DMS153 treated with DMSO at 0.1 percent for 48 hours (cell line): ENCODE results near the gene MACF1.
A peak's percentile ranks its signal among the peaks of the same experiment; 100 is the strongest.

ENCODE experiments used
- DNase-seq: peaks from one replicate; lab custom pipeline; 2025; ENCODE audit not compliant: unreplicated experiment; lab: John Stamatoyannopoulos, UW

The MACF1 gene

DNA sequence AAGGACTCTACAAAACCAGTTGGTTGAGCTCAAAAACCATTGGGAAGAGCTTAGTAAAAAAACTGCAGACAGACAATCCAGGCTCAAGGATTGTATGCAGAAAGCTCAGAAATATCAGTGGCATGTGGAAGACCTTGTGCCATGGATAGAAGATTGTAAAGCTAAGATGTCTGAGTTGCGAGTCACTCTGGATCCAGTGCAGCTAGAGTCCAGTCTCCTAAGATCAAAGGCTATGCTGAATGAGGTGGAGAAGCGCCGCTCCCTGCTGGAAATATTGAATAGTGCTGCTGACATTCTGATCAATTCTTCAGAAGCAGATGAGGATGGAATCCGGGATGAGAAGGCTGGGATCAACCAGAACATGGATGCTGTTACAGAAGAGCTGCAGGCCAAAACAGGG, 183.0 kb downstream of the MACF1 start:
- no peak for DNase-seq

DNA sequence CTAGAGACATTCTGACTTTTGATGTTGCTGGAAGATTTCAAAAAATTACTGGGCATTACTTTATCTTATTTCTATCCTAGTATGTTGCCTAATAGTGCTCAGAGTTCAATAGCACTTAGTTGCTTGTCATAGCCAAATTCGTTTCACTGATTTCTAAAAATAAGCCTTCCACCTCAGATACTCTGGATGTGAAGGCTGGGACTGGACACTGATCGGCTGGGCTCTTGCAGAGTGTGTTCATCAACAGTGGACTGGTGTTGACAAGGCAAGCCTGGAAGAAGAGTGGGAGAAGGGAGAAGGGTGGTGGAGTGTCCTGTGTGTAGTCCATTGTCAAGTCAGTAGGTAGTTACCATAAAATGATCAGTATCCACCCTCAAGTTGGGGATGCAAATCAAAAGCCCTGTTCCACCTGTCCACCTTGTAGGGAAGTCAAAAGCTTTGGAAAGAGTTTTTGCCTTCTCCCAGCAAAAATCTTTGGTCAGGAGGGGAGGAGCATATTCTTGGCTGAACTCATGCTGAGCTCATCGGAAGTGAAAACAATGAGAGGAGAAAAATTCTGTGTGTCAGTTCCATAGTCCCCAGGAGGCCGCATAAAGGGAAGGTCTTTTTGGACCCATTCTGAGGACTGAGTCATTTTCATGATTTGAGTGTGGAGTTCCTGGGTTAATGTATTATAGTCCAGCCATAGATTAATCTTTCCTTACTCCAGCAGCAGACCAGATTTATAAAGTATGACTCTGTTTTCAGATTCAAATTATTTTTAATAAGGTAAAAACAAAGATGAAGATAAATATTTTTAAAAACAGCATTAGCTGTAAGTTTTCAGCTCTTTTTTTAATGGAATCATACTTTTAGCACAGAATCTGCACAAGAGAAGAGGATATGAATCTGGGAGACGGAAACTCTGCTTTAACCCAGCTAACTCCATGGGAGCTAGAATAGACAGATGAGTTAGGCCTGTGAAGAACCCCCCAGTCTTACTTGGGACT, 187.5 kb downstream of the MACF1 start:
- no peak for DNase-seq

- no peak for DNase-seq
These were observed 188.5 kb downstream of the MACF1 start for GRCh38 chr1:39392851-39393573.

GRCh38 chr1:39393645-39394044, 189.2 kb downstream of the MACF1 start:
- no peak for DNase-seq

- no peak for DNase-seq
These were observed 189.6 kb downstream of the MACF1 start for GRCh38 chr1:39394059-39394458.

DNA sequence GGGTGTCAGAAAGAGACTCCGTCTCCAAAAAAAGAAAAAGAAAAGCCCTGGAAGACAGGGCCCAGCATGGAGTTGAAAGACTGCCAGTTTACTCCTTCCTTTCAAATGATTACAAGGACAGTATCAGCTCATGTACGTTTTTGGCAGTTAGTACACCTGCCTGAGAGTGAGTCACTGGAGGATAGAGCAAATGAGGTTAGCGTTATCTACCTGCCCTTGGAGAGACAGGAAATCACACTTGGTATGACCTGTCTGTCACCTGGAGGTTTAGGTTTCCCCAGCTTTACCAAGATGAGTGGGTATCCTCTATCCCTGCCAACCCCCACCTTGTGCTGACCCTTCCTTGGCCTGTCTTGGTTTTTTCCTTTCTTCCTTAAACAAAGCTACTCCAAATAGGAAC, 190.1 kb downstream of the MACF1 start:
- peak; percentile 92 for DNase-seq

DNA sequence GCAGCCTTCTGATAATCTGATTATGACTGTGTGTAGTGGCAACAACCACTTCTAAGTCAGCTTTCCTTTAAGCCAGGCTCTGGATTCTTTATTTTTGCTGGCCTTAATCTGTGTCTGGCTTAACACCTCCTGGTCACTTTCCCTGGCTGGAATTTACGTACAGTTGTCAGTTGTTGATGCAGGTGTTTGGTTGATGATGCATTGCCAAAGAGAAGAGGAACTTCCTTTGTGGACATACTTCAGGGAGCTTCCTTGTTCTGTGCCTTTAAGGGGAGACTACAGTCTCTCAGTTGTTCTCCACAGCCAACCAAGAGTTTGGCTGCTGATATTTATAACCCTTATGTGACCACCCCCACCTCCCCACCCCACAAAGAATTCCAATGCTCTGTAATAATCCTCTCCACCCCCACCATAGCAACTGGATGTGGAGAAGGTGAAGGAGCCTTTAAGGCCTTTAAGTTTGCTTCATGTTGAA, 190.9 kb downstream of the MACF1 start:
- DNase-seq = peak; percentile 86

GRCh38 chr1:39396671-39397070, 192.2 kb downstream of the MACF1 start:
- DNase-seq = no peak

GRCh38 chr1:39397487-39397886, 193.0 kb downstream of the MACF1 start:
- no peak for DNase-seq

DNA sequence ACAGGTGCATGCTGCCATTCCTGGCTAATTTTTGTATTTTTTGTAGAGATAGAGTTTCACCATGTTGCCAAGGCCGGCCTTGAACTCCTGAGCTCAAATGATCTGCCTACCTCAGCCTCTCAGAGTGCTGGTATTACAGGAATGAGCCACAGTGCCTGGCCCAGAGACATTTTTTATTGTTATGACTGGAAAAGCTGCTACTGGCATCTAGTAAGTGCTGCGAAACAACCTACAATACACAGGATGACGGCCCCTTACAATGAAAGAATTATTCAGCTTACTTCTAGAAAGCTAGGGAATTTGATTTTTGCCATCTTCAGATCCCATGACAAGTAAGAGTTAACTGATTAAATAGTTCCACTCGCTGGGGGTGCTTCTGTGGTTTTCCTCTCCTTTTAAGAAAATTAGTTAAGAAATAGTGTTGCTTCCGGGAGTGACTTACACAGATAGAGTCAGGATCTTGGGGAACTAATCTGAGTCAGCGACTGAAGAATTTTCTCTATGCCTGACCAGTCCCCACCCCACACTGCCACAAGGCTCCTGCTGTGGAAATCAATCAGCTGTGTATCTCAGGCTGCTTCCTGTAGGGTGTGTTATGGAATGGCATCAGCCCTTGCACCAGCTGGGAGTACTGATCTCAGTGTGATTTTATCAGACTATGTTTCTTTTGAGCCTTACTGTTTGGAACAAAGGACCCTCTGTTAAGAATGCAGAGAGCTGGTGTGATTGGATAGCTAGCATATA, 194.0 kb downstream of the MACF1 start:
- DNase-seq = no peak

GRCh38 chr1:39401106-39401505, 196.6 kb downstream of the MACF1 start:
- no peak for DNase-seq

- no peak for DNase-seq
These were observed 200.4 kb downstream of the MACF1 start for GRCh38 chr1:39404876-39405275.

DNA sequence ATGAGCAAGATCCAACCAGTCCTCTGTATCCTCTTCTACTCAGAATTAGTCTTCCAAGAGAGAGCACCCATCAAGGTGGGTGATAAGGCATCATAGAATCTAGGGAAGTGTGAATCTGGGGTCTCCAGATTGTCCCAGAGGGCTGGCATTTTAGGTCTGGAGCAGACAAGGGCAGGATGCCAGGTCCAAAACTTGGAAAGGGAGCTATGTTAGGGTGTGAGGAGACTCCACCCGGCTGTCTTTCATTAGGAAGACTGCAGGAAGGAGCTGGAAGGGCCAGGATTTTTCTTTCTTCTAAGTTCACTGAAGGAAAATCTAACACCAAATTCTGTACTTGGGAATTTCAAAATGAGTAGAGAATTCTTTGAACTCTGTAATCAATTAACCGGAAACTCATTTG, 200.9 kb downstream of the MACF1 start:
- DNase-seq = no peak

DNA sequence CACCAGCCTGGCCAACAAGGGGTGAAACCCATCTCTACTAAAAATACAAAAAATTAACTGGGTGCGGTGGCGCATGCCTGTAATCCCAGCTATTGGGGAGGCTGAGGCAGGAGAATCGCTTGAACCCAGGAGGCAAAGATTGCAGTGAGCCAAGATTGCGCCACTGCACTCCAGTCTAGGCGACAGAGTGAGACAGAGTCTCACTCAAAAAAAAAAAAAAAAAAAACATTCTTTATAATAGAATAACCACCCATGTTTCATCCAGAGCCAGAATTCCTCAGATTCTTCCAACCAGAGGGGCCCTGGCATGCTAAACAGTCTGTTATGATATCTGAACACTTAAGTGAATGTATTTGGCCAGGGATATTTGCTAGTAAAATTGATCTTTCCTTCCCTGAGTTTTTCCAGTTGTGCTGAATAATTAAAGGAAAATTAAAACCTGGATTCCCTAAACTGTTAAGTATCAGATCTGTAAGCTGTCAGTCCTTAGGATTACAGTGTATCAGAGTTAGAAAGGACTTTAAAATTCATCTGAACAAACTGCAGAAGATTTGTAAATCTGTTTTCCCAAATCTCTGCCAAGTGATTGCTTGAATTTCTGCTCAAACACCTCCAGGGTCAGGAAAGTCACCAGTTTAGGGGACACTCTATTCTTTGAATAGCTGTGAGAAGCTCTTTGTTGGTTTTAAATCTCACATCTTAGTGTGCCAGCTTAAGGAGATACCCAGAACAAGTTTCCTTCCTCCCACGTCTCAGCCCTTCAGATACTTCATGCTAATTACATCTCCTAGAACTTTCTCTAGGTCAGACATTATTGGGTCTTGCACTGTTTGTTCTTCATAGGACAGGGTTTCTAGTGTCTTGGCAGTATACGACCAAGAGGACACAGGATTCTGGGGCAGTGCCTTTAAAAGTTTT, 202.3 kb downstream of the MACF1 start:
- DNase-seq = no peak

DNA sequence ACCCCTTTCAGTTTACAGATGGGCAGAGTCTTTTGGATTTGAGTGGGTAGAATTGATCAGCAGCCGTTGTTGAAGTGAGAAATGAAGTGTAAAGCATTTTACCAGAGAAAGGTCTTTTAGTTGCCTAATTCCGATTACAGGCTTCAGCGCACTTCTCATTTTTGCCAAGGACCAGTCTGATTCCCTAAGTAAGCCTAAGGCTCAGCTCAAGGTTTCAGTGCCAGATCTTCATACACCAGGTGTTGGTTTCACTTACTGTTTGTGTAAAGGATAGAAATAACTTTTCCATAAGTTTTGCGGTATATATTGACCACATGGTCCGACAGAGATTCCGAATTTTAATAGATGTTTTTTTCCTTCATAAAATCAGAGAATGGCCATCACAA, 203.0 kb downstream of the MACF1 start:
- peak; percentile 86 for DNase-seq

DNA sequence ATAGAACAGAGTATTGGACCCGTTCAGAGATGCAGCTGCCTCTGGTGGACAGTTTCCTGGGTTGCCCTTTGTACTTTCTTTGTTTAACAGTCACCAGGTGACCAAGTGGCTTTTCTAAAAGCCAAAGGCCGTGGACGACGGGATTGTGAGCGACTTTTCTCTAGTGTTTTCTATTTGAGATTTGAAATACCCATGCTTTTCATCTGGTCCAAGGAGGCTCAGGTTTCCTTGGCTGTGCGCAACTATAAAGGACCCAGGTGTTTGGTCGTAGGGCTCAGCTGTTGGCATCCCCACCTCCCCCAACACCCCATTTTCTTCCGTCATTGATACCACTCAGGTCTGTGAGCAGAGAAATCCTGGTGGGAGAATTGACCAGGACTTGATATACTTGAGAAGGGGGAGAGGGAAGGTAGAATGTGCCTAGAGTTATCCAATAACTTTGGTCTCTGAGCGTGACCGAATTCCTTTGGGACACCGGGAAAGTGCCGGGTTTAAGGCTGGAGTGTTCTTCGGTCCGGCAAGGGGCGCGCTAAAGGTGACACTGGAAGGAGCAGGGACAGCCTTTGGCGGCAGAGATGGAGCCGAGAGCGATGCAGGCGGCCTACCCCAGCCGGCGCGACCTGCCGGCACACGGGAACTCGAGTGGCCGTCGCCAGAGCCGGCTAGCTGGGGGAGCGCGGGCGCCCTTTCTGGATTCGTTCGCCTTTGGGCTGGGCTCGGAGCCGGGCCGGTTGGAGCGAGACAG, 203.6 kb downstream of the MACF1 start:
- peak; percentile 86 for DNase-seq

DNA sequence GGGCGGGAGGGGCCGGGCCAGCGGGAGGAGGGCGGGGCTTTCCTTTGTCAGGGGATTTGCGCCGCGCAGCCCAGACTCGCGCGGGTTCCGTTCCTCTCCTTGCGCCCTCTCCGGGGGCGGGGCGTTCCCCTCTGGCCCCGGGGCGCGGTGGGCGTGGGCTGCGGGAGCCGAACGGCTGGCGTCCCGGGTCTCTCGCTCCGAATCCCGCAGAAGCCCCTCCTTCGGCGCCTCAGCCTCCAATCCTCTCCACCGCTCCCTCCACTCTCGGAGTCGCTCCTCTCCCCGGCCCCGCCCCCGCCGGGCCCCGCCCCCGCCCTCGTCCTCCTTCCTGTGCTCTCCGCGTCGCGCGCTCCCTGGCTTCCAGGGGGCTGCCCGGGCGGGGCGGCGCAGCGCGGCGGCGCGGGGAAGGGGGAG, 204.2 kb downstream of the MACF1 start:
- peak; percentile 100 for DNase-seq

GRCh38 chr1:39409055-39409816, 204.7 kb downstream of the MACF1 start:
- DNase-seq = peak; percentile 78

GRCh38 chr1:39410915-39411436, 206.5 kb downstream of the MACF1 start:
- peak; percentile 62 for DNase-seq
